Heart right ventricle (tissue), 16 donors: Measurements from ENCODE around the gene FGF14. TPM values are rescaled to one million over a fixed set of nuclear protein-coding genes. Genes with fewer than 3 reads are reported as not detected.

Experiments
- ATAC-seq, 8 donors: fragments of 200-7000 bp; cut with Tn5 transposase; one replicate each; pipeline ENCODE4 v1.9.1; 2020; ENCODE audit warnings: mild to moderate bottlenecking in 8 of 8, moderate library complexity in 8 of 8, moderate number of reproducible peaks in 1 of 8
- DNase-seq, 2 donors: peaks; one replicate each; pipeline ENCODE4 v3.0.0-alpha.2; 2020
- H3K27ac ChIP-seq, 10 donors: fragments of 200-600 bp; sonication (generic) in 2 of 10; one replicate each; pipeline versions ENCODE4 v1.5.0 to v1.8.0; 2020 to 2022; ENCODE audit warnings: mild to moderate bottlenecking in 3 of 10
- H3K27me3 ChIP-seq, 7 donors: fragments of 200-600 bp; one replicate each; pipeline ENCODE4 v1.8.0; 2021 to 2022; ENCODE audit warnings: mild to moderate bottlenecking in 2 of 7
- H3K36me3 ChIP-seq, 9 donors: fragments of 200-600 bp; sonication (generic) in 1 of 9; one replicate each; pipeline versions ENCODE4 v1.5.0 to v1.8.0; 2020 to 2022; ENCODE audit warnings: mild to moderate bottlenecking in 2 of 9
- H3K4me1 ChIP-seq, 9 donors: fragments of 200-600 bp; sonication (generic) in 1 of 9; one replicate each; pipeline versions ENCODE4 v1.5.0 to v1.8.0; 2020 to 2022; ENCODE audit warnings: mild to moderate bottlenecking in 4 of 9
- H3K4me3 ChIP-seq, 10 donors: fragments of 200-600 bp; sonication (generic) in 2 of 10; one replicate each; pipeline versions ENCODE4 v1.5.0 to v1.8.0; 2020 to 2022; ENCODE audit warnings: mild to moderate bottlenecking in 7 of 10, moderate library complexity in 2 of 10
- H3K9me3 ChIP-seq, 11 donors: fragments of 200-600 bp in 10 of 11; sonication (generic) in 2 of 11; one replicate each; pipeline versions ENCODE4 v1.5.0 to v1.8.0; 2013 to 2022; ENCODE audit warnings: mild to moderate bottlenecking in 2 of 11, control low read depth in 1 of 11, moderate library complexity in 1 of 11
- CTCF ChIP-seq, 9 donors: fragments of 200-600 bp; sonication (generic) in 2 of 9; IDR thresholded peaks; one replicate each; pipeline versions ENCODE4 v1.5.0 to v1.8.0; 2021 to 2022; ENCODE audit warnings: antibody characterized with exemption in 9 of 9, mild to moderate bottlenecking in 5 of 9, moderate library complexity in 1 of 9
- WGBS, 2 donors: extraction: QIAGEN DNeasy Blood & Tissue Kit; methylation state at CpG; one replicate each; pipeline ENCODE4 v1.1.7; 2013; ENCODE audit warnings: inconsistent platforms in 1 of 2; 5-methylcytosine and 5-hydroxymethylcytosine counted together
- intact Hi-C, 10 donors: fragments of 100-400 bp; cut with DNase I; formaldehyde crosslinking; loops; one replicate each; pipeline versions ENCODE4 v1.11.1 to v1.14.2; 2022
- polyA plus RNA-seq, 2 donors: library from polyadenylated mRNA; stranded (reverse); fragments of 200-250 nt; gene quantifications; one replicate each; pipeline ENCODE4 v1.2.3, GENCODE V29; 2013
- total RNA-seq, 10 donors: library from RNA; stranded (reverse); fragmentation: NEBNext Ultra II Directional in 3 of 10; extraction: Animal tissue kit (Norgen Biotek cat#: 25700) in 3 of 10; gene quantifications; one replicate each; pipeline versions ENCODE4 v1.2.1 to v1.2.4, GENCODE V29; 2021 to 2023
- donor health status: Arrhythmogenic right ventricular cardiomyopathy.
- donor health status: ischemic (EF 13 %, LVEDD 7.1; RV severe dilation, severe dysfunction).
- donor health status: healthy with polysubstance abuse.
- donor health status: DM: no; HTN: yes; CAD: no.
- donor health status: DM: no; HTN: no; CAD: no.
- donor health status: ischemic (EF 25% LVEDD 6.9; RV normal size, moderate dysfunction).
- donor health status: ischemic (EF 25% LVEDD 5.7; RV mildly dilated, moderate dysfunction).
- donor health status: healthy.
- donor health status: DM: yes; HTN: yes; CAD: no.
- donor health status: Ischemic cardiomyopathy.
- donor health status: ischemic (EF 35%, LVEDD 5.7; RV mildly dilated, moderate dysfunction).
- donor health status: nonischemic (EF 11% LVEDD 7.7; RV severe dilation, severe dysfunction).
- donor health status: DM: yes; HTN: yes; CAD: no.
- donor health status: PGD.
- donor health status: ischemic (EF 29% LVEDD 5.4; RV normal size, mild dysfunction).
- donor health status: nonischemic (EF 23%, LVEDD 6.1; RV moderate dilation, normal function).

The FGF14 gene
- total and polyA plus RNA-seq, 12 donors = 0.20 to 7.8 (median 5.3) TPM

DNA sequence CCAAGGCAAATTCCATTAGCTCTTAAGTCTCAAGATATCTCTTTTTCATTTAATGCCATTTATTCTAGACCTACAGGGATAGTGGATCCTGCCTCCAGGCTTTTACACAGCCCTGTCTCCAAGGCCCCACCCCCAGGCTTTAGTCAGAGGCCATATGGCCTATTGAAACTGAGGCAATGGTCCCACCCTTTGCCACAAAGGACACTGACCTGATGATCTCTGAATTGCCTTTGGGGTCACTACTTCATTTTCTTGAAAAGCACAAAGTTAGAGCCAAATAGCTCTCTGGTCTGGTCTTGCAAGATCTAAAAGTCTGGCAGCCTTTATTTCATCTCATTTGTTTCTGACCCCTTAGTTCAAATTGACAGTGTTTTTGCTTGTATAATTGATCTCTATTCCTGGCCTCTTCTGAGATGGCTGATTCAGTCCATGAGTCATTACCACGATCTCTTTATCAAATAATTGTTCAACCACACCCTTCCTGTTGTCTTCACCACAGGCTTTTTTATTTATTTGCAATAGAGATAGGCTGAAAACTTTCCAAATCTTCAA lies 209.8 kb downstream of the FGF14 start:
- no peak overlapping the region for H3K27ac ChIP-seq
- H3K9me3 ChIP-seq = no peaks in the 10 kb centered on the region
- H3K4me3 ChIP-seq = no peak overlapping the region
- ATAC-seq (peak in 1 of 8 donors; percentile 46), DNase-seq (no peak)
- intact Hi-C loops = loop anchor here in 2 of 10 donors (10.0 kb wide), 2 partner anchors 263 to 273 kb away; no protein-coding TSS in a partner anchor
- 18 to 20% methylated on average over 1 of the region's 1 CpG for WGBS, 2 donors
- no peaks in the 10 kb centered on the region for H3K36me3 ChIP-seq
- peaks cover 0 to 5% (median 0%) of the 10 kb centered on the region in 9 donors for H3K4me1 ChIP-seq
- no peaks in the 10 kb centered on the region for H3K27me3 ChIP-seq
- no peak for TF ChIP-seq CTCF (IDR thresholded peaks at IDR 0.05)

GRCh38 chr13:102190930-102191329 lies 210.9 kb downstream of the FGF14 start:
- no peaks in the 10 kb centered on the region for H3K27me3 ChIP-seq
- ATAC-seq (no peak), DNase-seq (no peak)
- peaks cover 0 to 1% (median 0%) of the 10 kb centered on the region in 9 donors for H3K4me1 ChIP-seq
- H3K4me3 ChIP-seq = no peak overlapping the region
- no peak overlapping the region for H3K27ac ChIP-seq
- no peaks in the 10 kb centered on the region for H3K36me3 ChIP-seq
- TF ChIP-seq CTCF (IDR thresholded peaks at IDR 0.05) = no peak
- H3K9me3 ChIP-seq = no peaks in the 10 kb centered on the region
- 80 to 84% methylated on average over 2 of the region's 2 CpGs for whole genome bisulfite sequencing, 2 donors
- intact Hi-C loops = loop anchor here in 2 of 10 donors (10.0 kb wide), 2 partner anchors 264 to 274 kb away; no protein-coding TSS in a partner anchor

- Histone ChIP-seq H3K4me1 (no peaks in the 10 kb centered on the region), H3K27ac (no peak overlapping the region), H3K36me3 (no peaks in the 10 kb centered on the region), H3K9me3 (no peaks in the 10 kb centered on the region), H3K4me3 (no peak overlapping the region), H3K27me3 (no peaks in the 10 kb centered on the region)
- ATAC-seq (no peak), DNase-seq (no peak)
- no peak for TF ChIP-seq CTCF (IDR thresholded peaks at IDR 0.05)
- WGBS, 2 donors = 57 to 72% methylated on average over 4 of the region's 4 CpGs
- intact Hi-C loops = no loop called here
Measured at GRCh38 chr13:102187313-102187712, 214.5 kb downstream of the FGF14 start.

- no peak for DNase-seq
- intact Hi-C loops = no loop called here
- no peak overlapping the region for H3K4me3 ChIP-seq
- no peak for TF ChIP-seq CTCF (IDR thresholded peaks at IDR 0.05)
- ATAC-seq = no peak
- 39 to 41% methylated on average over 5 of the region's 5 CpGs for WGBS, 2 donors
- no peaks in the 10 kb centered on the region for H3K36me3 ChIP-seq
- no peak overlapping the region for H3K27ac ChIP-seq
- no peaks in the 10 kb centered on the region for H3K9me3 ChIP-seq
- H3K27me3 ChIP-seq = no peaks in the 10 kb centered on the region
- H3K4me1 ChIP-seq = no peaks in the 10 kb centered on the region
Measured at GRCh38 chr13:102185375-102185984, 216.4 kb downstream of the FGF14 start.
